H9 (cell line): ENCODE data around the gene S100A6. TPM values are rescaled to one million over a fixed set of nuclear protein-coding genes. Genes with fewer than 3 reads are reported as not detected.
A peak's percentile ranks its signal among the peaks of the same experiment; 100 is the strongest.

Experiments
- DNase-seq: peaks from one replicate; pipeline ENCODE4 v3.0.0-alpha.2; 2017
- H2AFZ ChIP-seq: one replicate; pipeline ENCODE4 v1.6.1; 2013; ENCODE audit warnings: mild to moderate bottlenecking, low read length, control low read depth, moderate library complexity
- H2AK5ac ChIP-seq: 2 replicates; pipeline ENCODE4 v1.6.1; 2013; ENCODE audit warnings: low read length, control low read depth, mixed read lengths; ENCODE audit not compliant: insufficient read length
- H2BK120ac ChIP-seq: one replicate; pipeline ENCODE4 v1.6.1; 2013; ENCODE audit warnings: low read depth, mild to moderate bottlenecking, low read length, control low read depth, inconsistent platforms; ENCODE audit not compliant: poor library complexity, severe bottlenecking
- H2BK12ac ChIP-seq: 2 replicates; pipeline ENCODE4 v1.6.1; 2013; ENCODE audit warnings: low read length, control low read depth, mixed read lengths, low read depth; ENCODE audit not compliant: insufficient read length
- H2BK15ac ChIP-seq: 2 replicates; pipeline ENCODE4 v1.6.1; 2013; ENCODE audit warnings: low read depth, low read length, control low read depth
- H2BK20ac ChIP-seq: one replicate; pipeline ENCODE4 v1.6.1; 2013; ENCODE audit warnings: low read depth, mild to moderate bottlenecking, low read length, control low read depth, inconsistent platforms; ENCODE audit not compliant: poor library complexity, severe bottlenecking
- H2BK5ac ChIP-seq: 2 replicates; pipeline ENCODE4 v1.6.1; 2013; ENCODE audit warnings: low read length, control low read depth, mixed read lengths; ENCODE audit not compliant: insufficient read length
- H3K14ac ChIP-seq: 2 replicates; pipeline ENCODE4 v1.6.1; 2013; ENCODE audit warnings: low read length, control low read depth; ENCODE audit not compliant: insufficient read depth
- H3K18ac ChIP-seq: 2 replicates; pipeline ENCODE4 v1.6.1; 2013; ENCODE audit warnings: low read depth, mild to moderate bottlenecking, mixed read lengths, low read length, control low read depth; ENCODE audit not compliant: insufficient read length
- H3K23ac ChIP-seq: 2 replicates; pipeline ENCODE4 v1.6.1; 2013; ENCODE audit warnings: low read length, control low read depth, mixed read lengths, low read depth; ENCODE audit not compliant: insufficient read length
- H3K23me2 ChIP-seq: 2 replicates; pipeline ENCODE4 v1.6.1; 2013; ENCODE audit warnings: low read depth, mild to moderate bottlenecking, mixed read lengths, low read length, control low read depth; ENCODE audit not compliant: insufficient read length, poor library complexity, severe bottlenecking
- H3K27ac ChIP-seq: 2 replicates; pipeline ENCODE4 v1.5.1; 2013; ENCODE audit warnings: low read length, control low read depth, mixed read lengths, low read depth; ENCODE audit not compliant: insufficient read length
- H3K27me3 ChIP-seq: 2 replicates; pipeline ENCODE4 v1.6.1; 2013; ENCODE audit warnings: low read length, control low read depth, inconsistent platforms; ENCODE audit not compliant: insufficient read depth
- H3K4ac ChIP-seq: 2 replicates; pipeline ENCODE4 v1.6.1; 2013; ENCODE audit warnings: low read depth, mild to moderate bottlenecking, control low read depth, inconsistent platforms, low read length, moderate library complexity
- H3K4me1 ChIP-seq: 2 replicates; pipeline ENCODE4 v1.6.1; 2013; ENCODE audit warnings: low read length, control low read depth, inconsistent platforms; ENCODE audit not compliant: insufficient read depth
- H3K4me2 ChIP-seq: 2 replicates; pipeline ENCODE4 v1.6.1; 2013; ENCODE audit warnings: low read length, control low read depth, mixed read lengths; ENCODE audit not compliant: insufficient read length, insufficient read depth
- H3K56ac ChIP-seq: 2 replicates; pipeline ENCODE4 v1.6.1; 2013; ENCODE audit warnings: low read depth, mild to moderate bottlenecking, mixed read lengths, low read length, control low read depth; ENCODE audit not compliant: insufficient read length
- H3K79me1 ChIP-seq: 2 replicates; pipeline ENCODE4 v1.6.1; 2013; ENCODE audit warnings: low read depth, mild to moderate bottlenecking, moderate library complexity, low read length, control low read depth, inconsistent platforms; ENCODE audit not compliant: insufficient read depth, poor library complexity, severe bottlenecking
- H3K79me2 ChIP-seq: 2 replicates; pipeline ENCODE4 v1.6.1; 2013; ENCODE audit warnings: low read length, control low read depth, inconsistent platforms; ENCODE audit not compliant: insufficient read depth
- H3K9ac ChIP-seq: 2 replicates; pipeline ENCODE4 v1.6.1; 2013; ENCODE audit warnings: low read length, control low read depth, mixed read lengths; ENCODE audit not compliant: insufficient read length; ENCODE audit errors: extremely low read depth
- H3K9me3 ChIP-seq: one replicate; pipeline ENCODE4 v1.6.1; 2013; ENCODE audit warnings: low read depth, low read length, inconsistent platforms; ENCODE audit not compliant: control insufficient read depth
- H3T11ph ChIP-seq: one replicate; pipeline ENCODE4 v1.6.1; 2013; ENCODE audit warnings: mild to moderate bottlenecking, low read length, control low read depth, inconsistent platforms
- H4K20me1 ChIP-seq: one replicate; pipeline ENCODE4 v1.6.1; 2013; ENCODE audit not compliant: control insufficient read depth, insufficient read length, insufficient read depth
- H4K5ac ChIP-seq: 2 replicates; pipeline ENCODE4 v1.6.1; 2013; ENCODE audit warnings: low read depth, mild to moderate bottlenecking, mixed read lengths, low read length, control low read depth; ENCODE audit not compliant: insufficient read length
- H4K8ac ChIP-seq: replicated peaks from 2 replicates; pipeline ENCODE4 v1.6.1; 2013; ENCODE audit warnings: low read length, control low read depth, mixed read lengths, low read depth; ENCODE audit not compliant: insufficient read length
- H4K91ac ChIP-seq: 2 replicates; pipeline ENCODE4 v1.6.1; 2013; ENCODE audit warnings: low read depth, mild to moderate bottlenecking, moderate library complexity, mixed read lengths, low read length, control low read depth; ENCODE audit not compliant: insufficient read length
- H3K27ac Mint-ChIP-seq, 3 experiments: 2 replicates in 2 of 3; 3 replicates in 1 of 3; pipeline ENCODE4 v1.8.0; 2020 to 2021; ENCODE audit warnings: mixed read lengths in 3 of 3, mild to moderate bottlenecking in 1 of 3, moderate library complexity in 1 of 3
- H3K27me3 Mint-ChIP-seq: 2 replicates; pipeline ENCODE4 v1.8.0; 2021; ENCODE audit warnings: low read depth, mild to moderate bottlenecking, moderate library complexity, mixed read lengths
- H3K36me3 Mint-ChIP-seq, 3 experiments: 2 replicates in 2 of 3; 3 replicates in 1 of 3; pipeline ENCODE4 v1.8.0; 2020 to 2021; ENCODE audit warnings: low read depth in 3 of 3, mixed read lengths in 3 of 3; ENCODE audit not compliant: insufficient read depth in 1 of 3
- H3K4me1 Mint-ChIP-seq, 2 experiments: 2 replicates each; pipeline ENCODE4 v1.8.0; 2020; ENCODE audit warnings: mixed read lengths in 2 of 2
- H3K4me3 Mint-ChIP-seq, 2 experiments: 2 replicates in 1 of 2; 3 replicates in 1 of 2; pipeline ENCODE4 v1.8.0; 2020 to 2021; ENCODE audit warnings: mild to moderate bottlenecking in 2 of 2, mixed read lengths in 2 of 2, moderate library complexity in 1 of 2
- H3K9me3 Mint-ChIP-seq, 2 experiments: 2 replicates in 1 of 2; 3 replicates in 1 of 2; pipeline ENCODE4 v1.8.0; 2020; ENCODE audit warnings: mild to moderate bottlenecking in 2 of 2, mixed read lengths in 2 of 2, moderate library complexity in 1 of 2
- WGBS: extraction: QIAGEN DNeasy Blood & Tissue Kit; methylation state at CpG from one replicate; pipeline ENCODE4 v1.1.7; 2013; ENCODE audit warnings: missing lambda C conversion rate, low lambda C conversion rate, mixed read lengths; ENCODE audit not compliant: insufficient read length; ENCODE audit errors: extremely low coverage; 5-methylcytosine and 5-hydroxymethylcytosine counted together
- total RNA-seq: library from RNA; stranded (reverse); gene quantifications from 2 replicates; pipeline ENCODE4 v1.2.1, GENCODE V29; 2021
- TF ChIP-seq, protein P1 (sequence below): fragments of 200-600 bp; sonication (generic); conservative IDR thresholded peaks from 3 replicates; pipeline ENCODE4 v1.8.0; 2021; ENCODE audit warnings: antibody characterized with exemption, mild to moderate bottlenecking

S100A6 gene
- total RNA-seq, 1 experiment from 2014 or later = not detected

- Histone ChIP-seq H2BK15ac (no peak overlapping the region), H3K18ac (no peak overlapping the region), H3K27ac (no peak overlapping the region), H3K4me1 (peaks cover 6% of the 10 kb centered on the region; the same call in 1 of the 2 replicates), H3K4me2 (no peak overlapping the region), H3K9ac (no peak overlapping the region), H3K14ac (no peak overlapping the region), H2AFZ (no peak overlapping the region), H2BK5ac (no peak overlapping the region), H3T11ph (no peak overlapping the region), H4K91ac (no peak overlapping the region), H3K23ac (no peak overlapping the region), H3K56ac (no peak overlapping the region), H2BK120ac (no peak overlapping the region), H4K5ac (no peak overlapping the region), H4K20me1 (no peaks in the 10 kb centered on the region), H2AK5ac (no peak overlapping the region), H3K4ac (no peak overlapping the region), H3K79me2 (no peaks in the 10 kb centered on the region), H3K9me3 (no peaks in the 10 kb centered on the region), H2BK20ac (no peak overlapping the region), H4K8ac (no peak overlapping the region), H3K23me2 (no peaks in the 10 kb centered on the region), H2BK12ac (no peak overlapping the region), H3K79me1 (no peaks in the 10 kb centered on the region), H3K27me3 (no peaks in the 10 kb centered on the region)
- H3K27me3 Mint-ChIP-seq = peaks cover 1% of the 10 kb centered on the region
- peaks cover 54 to 66% of the 10 kb centered on the region in 2 experiments for H3K4me1 Mint-ChIP-seq
- peak; percentile 28 for DNase-seq
- WGBS = no CpG with 5 or more reads among the region's 19 CpGs
- no peaks in the 10 kb centered on the region for H3K9me3 Mint-ChIP-seq
- H3K36me3 Mint-ChIP-seq = no peaks in the 10 kb centered on the region; a peak in 1 of 7 replicates
- H3K4me3 Mint-ChIP-seq = no peak overlapping the region; a peak in 1 of 5 replicates
- TF ChIP-seq, protein P1, sequence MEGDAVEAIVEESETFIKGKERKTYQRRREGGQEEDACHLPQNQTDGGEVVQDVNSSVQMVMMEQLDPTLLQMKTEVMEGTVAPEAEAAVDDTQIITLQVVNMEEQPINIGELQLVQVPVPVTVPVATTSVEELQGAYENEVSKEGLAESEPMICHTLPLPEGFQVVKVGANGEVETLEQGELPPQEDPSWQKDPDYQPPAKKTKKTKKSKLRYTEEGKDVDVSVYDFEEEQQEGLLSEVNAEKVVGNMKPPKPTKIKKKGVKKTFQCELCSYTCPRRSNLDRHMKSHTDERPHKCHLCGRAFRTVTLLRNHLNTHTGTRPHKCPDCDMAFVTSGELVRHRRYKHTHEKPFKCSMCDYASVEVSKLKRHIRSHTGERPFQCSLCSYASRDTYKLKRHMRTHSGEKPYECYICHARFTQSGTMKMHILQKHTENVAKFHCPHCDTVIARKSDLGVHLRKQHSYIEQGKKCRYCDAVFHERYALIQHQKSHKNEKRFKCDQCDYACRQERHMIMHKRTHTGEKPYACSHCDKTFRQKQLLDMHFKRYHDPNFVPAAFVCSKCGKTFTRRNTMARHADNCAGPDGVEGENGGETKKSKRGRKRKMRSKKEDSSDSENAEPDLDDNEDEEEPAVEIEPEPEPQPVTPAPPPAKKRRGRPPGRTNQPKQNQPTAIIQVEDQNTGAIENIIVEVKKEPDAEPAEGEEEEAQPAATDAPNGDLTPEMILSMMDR = no peak
- peak overlapping the region in 1 of 3 experiments; percentile 83; a peak in 1 of 7 replicates for H3K27ac Mint-ChIP-seq
Observed at GRCh38 chr1:153547560-153548551, 12.1 kb upstream of the S100A6 start.
